ENCODE results near the gene MT1B.
A peak's percentile ranks its signal among the peaks of the same experiment; 100 is the strongest.

Gene MT1B

GRCh38 chr16:56636616-56637413 lies 14.9 kb upstream of the MT1B start:
- TF ChIP-seq CTCF (conservative IDR thresholded peaks at IDR 0.05; ENCODE audit: low read depth, low read length) = no peak
- H3K4me3 ChIP-seq (ENCODE audit: low read depth, low read length) = no peak overlapping the region
- no peak for DNase-seq (ENCODE audit: low read depth)

- TF ChIP-seq CTCF (conservative IDR thresholded peaks at IDR 0.05; ENCODE audit: low read depth, low read length) = no peak
- DNase-seq (ENCODE audit: low read depth) = peak; percentile 62
- H3K4me3 ChIP-seq (ENCODE audit: low read depth, low read length) = peak within 1 kb of the TSS; percentile 62
Observed at GRCh38 chr16:56637814-56638750, 13.6 kb upstream of the MT1B start, which contains the start of gene MT1A. Gene MT1A, plus strand, starts transcription at chr16:56638666. Its CDS starts 73 bp downstream, at chr16:56638739.

GRCh38 chr16:56639045-56639444 lies 12.6 kb upstream of the MT1B start:
- no peak for TF ChIP-seq CTCF (conservative IDR thresholded peaks at IDR 0.05; ENCODE audit: low read depth, low read length)
- no peak for DNase-seq (ENCODE audit: low read depth)

GRCh38 chr16:56640076-56640475 lies 11.6 kb upstream of the MT1B start:
- no peak for TF ChIP-seq CTCF (conservative IDR thresholded peaks at IDR 0.05; ENCODE audit: low read depth, low read length)
- H3K4me3 ChIP-seq (ENCODE audit: low read depth, low read length) = no peak overlapping the region
- no peak for DNase-seq (ENCODE audit: low read depth)

More at GRCh38 chr16:56639045-56639444, 12.6 kb upstream of the MT1B start:
- H3K4me3 ChIP-seq (ENCODE audit: low read depth, low read length) = no peak overlapping the region

- no peak for TF ChIP-seq CTCF (conservative IDR thresholded peaks at IDR 0.05; ENCODE audit: low read depth, low read length)
- no peak for DNase-seq (ENCODE audit: low read depth)
- no peak overlapping the region for H3K4me3 ChIP-seq (ENCODE audit: low read depth, low read length)
Observed at GRCh38 chr16:56641166-56641565, 10.5 kb upstream of the MT1B start.

GRCh38 chr16:56643080-56643778 lies 8.5 kb upstream of the MT1B start:
- peak; percentile 45 for TF ChIP-seq CTCF (conservative IDR thresholded peaks at IDR 0.05; ENCODE audit: low read depth, low read length)
- peak overlapping the region; percentile 48 for H3K4me3 ChIP-seq (ENCODE audit: low read depth, low read length)
- DNase-seq (ENCODE audit: low read depth) = peak; percentile 37
